NCI-H510A (cell line): ENCODE data around the gene SLC7A7.
"Not testable (repeated sequence)": the region's sequence is repeated elsewhere in the genome, so short reads cannot be mapped to it uniquely, and the experiment has no call there.

ENCODE experiments used
- DNase-seq: peaks from one replicate; lab custom pipeline; 2025; lab: John Stamatoyannopoulos, UW

Gene SLC7A7

DNA sequence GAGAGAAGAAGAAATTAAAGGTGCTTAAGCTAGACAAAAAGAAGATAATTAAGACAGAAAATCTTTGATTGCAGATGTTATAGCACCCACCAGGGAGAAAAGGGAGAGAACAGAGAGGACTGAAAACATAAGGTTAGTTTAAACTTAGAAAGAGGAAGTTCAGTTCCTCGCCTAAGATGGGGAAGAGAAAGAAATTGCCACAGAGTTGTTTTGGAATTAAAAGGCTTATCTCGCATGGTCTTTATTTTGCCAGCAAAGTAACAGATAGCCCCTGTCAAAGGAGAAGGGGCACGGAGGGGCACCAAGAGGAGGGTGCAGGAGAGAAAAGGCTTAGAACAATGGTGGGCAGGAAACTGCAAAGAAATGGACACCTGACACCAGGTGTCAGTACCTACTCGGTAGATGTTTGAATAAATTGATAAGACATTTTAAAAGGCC lies 66.6 kb downstream of the SLC7A7 start:
- no peak for DNase-seq

DNA sequence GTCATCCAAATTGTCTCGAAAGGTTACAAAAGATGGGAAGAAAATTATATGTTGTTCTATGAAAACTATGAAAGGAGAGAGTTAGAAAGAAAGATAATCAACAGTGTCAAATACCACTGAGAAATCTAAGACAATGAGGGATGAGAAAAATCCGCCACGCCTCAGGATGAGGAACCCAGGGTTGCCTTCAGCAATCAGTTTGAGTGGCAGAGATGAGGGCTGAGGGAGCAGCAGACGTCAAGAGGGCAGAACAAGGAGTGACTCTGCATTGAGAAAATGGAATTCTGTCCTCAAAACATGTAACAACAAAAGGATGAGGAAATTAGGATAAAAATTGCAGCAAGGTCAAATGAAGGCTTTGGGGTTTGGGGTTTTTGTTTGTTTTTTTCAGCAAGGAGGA lies 67.0 kb downstream of the SLC7A7 start:
- no peak for DNase-seq

DNA sequence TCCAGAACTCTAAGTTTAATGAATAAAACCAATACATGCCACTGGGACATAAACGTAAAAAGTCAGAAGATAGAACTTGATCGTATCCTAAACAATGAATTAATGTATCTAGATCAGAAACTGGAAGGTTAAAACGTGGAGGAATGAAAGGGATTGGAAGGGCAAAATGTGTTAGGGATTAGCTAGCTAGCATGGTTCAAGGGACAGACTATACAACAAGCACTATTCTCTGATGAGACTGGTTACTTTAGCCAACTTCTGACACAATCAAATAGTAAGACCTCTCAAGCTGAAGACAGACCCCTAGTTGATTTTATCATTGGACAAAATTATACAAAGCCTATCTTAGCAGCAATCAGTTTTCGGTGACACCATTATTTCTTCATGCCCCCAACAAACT lies 67.5 kb downstream of the SLC7A7 start:
- no peak for DNase-seq

DNA sequence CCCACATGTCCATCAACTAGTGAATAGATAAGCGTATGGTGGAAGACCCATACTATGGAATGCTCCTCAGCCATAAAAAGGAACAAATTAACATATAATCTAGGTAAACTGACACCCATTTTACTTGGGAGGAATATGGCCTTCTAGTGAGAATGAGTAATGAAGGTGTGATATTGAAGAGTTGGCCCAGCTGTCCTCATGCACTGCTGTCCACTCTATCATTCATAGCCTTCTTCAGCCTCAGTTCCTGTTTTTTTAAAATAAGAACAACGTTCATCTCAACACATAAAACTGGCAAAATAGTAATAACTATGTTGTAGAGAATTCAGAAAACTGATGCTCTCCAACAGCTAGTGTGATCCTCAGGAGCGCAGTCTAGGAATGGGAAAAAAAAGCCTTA lies 75.2 kb downstream of the SLC7A7 start:
- no peak for DNase-seq

DNA sequence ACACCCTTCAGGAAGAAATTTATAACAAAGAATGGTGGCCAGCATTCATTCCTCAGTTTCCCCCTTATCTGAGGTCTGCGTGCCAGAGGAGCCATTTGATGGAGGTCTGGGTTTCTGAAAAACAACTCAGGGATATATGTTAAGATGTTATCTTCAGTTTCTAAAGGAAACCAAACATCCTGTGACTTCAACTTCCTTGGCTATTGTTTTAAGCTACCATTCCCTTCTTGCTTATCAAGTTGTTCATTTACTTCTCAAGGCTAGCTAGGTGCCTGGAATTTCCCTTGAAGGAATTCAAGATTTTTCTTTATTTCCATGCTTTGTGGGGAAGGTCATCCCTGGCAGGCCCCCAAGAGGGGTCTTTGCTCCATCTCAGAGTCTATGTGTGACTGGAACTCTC lies 75.8 kb downstream of the SLC7A7 start:
- DNase-seq: no peak

DNA sequence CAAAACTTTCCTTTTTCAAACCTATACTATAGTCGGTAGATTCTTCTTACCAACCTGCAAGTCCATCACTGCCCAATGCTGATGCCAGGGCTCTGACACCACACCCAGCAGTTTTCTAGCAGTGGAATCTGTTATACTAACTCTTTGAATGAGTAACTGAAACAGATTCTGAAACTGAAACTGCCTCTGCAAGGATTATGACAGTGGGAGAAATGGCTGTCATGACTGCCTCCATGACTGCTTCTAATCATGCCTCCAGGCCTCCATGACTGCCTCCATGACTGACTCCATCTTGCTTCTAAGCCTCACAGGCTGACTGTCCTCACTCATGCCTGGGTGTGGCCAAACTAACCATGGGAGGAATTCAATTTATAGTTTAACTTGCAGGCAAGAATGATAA lies 78.2 kb downstream of the SLC7A7 start:
- DNase-seq: no peak

DNA sequence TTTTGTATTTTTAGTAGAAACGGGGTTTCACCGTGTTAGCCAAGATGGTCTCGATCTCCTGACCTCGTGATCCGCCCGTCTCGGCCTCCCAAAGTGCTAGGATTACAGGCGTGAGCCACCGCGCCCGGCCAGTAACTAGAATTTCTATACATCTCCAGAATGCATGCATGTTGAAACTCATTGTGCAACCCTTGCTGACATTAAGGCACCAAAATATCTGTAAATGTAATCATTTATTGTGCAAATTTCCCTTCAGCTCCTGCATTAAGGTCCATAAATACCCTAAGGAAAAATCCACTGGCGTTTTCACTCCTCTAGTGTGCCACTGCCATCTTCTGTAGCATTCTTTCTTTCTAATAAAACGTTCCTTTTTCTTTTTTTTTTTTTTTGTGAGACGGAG lies 78.9 kb downstream of the SLC7A7 start:
- DNase-seq: not testable (repeated sequence)

DNA sequence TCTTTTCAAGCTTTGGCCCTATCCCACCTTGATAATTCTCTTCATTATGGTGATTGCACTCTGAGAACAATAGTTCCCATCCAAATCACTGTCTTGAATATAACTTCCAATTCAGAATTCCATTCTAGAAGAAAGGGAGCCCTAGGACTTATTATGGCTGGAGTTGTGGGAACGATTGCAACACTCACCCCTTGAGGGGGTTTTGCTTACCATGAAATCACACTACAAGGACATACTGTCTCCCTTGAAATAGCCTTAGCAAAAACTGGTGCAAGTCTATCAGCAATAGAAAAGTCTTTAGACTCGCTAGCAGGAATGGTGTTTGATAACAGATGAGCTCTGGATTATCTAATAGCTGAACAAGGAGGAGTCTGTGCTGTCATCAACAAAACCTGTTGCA lies 80.1 kb downstream of the SLC7A7 start:
- no peak for DNase-seq

DNA sequence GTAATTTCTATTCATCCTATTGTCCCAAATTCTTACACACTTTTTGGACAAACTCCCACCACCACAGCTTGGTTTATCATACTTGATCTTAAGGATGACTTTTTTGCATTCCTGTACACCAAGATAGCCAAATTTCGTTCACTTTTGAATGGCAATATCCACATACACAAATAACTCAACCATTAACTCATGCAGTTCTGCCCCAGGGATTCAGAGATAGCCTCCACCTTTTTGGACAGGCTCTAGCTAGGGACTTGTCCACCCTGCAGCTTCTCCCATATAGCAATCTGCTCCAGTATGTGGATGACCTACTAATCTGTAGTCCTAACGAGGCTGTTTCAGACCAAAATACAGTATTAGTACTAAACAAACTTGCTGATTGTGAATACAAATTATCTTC lies 81.4 kb downstream of the SLC7A7 start:
- no peak for DNase-seq

DNA sequence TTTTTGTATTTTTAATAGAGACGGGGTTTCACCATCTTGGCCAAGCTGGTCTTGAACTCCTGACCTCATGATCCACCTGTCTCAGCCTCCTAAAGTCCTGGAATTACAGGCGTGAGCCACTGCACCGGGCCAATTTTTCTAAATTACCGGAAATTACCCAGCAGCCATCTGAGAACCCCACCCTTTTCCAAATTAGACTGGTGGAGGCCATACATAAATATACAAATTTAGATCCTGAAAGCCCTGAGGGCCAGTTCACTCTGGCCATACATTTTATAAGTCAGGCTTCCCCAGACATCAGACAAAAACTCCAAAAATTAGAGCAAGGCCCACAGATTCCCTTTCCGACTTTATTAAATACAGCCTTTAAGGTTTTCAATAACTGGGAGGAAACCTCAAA lies 83.2 kb downstream of the SLC7A7 start:
- not testable (repeated sequence) for DNase-seq

DNA sequence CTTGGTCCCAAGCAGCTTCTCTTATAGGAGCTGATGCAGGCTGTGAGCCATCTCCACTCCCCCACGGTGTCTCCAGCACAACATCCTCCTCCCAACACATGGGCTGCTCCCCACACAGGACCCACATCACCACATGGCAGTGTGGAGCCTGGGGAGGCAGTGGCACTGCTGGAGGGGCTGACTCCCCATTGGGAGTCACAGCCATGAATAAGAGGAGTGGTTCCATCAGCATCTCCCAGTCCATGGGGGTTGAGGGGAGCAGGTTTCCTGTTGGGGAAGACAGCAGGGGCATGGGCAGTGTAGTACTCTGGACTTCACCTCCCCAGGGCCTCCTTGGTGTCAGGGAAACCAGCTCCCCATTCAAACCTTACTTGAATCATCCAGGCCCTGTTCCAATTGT lies 89.2 kb downstream of the SLC7A7 start:
- DNase-seq: no peak

DNA sequence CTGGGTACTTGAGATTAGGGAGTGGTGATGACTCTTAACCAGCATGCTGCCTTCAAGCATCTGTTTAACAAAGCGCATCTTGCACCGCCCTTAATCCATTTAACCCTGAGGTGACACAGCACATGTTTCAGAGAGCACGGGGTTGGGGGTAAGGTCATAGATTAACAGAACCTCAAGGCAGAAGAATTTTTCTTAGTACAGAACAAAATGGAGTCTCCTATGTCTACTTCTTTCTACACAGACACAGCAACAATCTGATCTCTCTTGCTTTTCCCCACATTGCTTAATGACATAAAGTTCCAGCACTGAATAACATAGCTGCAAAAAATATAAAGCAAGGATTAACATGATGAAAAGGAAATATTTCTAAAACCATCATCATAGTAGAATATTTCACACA lies 89.9 kb downstream of the SLC7A7 start:
- not testable (repeated sequence) for DNase-seq

DNA sequence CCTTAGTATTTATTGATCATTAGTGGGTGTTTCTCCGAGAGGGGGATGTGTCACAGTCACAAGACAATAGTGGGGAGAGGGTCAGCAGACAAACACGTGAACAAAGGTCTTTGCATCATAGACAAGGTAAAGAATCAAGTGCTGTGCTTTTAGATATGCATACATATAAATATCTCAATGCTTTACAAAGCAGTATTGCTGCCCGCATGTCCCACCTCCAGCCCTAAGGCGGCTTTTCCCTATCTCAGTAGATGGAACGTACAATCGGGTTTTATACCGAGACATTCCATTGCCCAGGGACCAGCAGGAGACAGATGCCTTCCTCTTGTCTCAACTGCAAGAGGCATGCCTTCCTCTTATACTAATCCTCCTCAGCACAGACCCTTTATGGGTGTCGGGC lies 90.4 kb downstream of the SLC7A7 start:
- not testable (repeated sequence) for DNase-seq

DNA sequence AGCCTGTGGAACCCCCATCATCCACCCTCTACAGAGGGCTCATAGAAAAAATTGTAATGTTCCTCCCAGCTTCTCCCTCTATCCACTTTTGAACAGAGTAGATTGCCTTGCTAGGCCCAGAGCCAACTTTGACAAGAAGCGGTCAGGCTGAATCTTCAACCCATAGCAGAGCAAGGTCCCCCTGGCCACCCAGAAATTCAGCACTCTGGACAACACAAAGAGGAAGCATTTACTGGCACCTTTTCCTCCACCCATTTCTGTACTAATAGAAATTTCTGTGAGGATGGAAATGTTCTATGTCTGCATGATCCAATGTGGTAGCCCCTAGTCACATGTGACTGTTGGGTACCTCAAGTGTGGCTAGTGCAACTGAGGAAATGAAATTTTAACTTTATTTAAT lies 91.4 kb downstream of the SLC7A7 start:
- DNase-seq: no peak
